Left lobe of liver (tissue), 2 donors: ENCODE measurements around the gene DAPL1. TPM values are rescaled to one million over a fixed set of nuclear protein-coding genes. Genes with fewer than 3 reads are reported as not detected.
"Not testable (repeated sequence)": the region's sequence is repeated elsewhere in the genome, so short reads cannot be mapped to it uniquely, and the experiment has no call there.

ENCODE experiments used
- ATAC-seq: fragments of 200-7000 bp; cut with Tn5 transposase; one replicate; pipeline ENCODE4 v1.9.1; 2020; ENCODE audit warnings: mild to moderate bottlenecking, moderate library complexity
- DNase-seq: peaks from one replicate; pipeline ENCODE4 v3.0.0-alpha.2; 2020; ENCODE audit warnings: low spot score
- total RNA-seq: library from RNA; stranded (reverse); gene quantifications from one replicate; pipeline ENCODE4 v1.2.1, GENCODE V29; 2021
- donor health status: DM: no; HTN: no; CAD: no; lungs with moderate emphysema.
- donor health status: DM: no; HTN: yes; CAD: no.

Gene DAPL1
- total RNA-seq, 1 donor from 2014 or later, result not detected

GRCh38 chr2:158817588-158817987 is 22.5 kb downstream of the DAPL1 start:
- DNase-seq, result no peak
- ATAC-seq, result no peak

GRCh38 chr2:158818511-158818910 is 23.4 kb downstream of the DAPL1 start:
- ATAC-seq, result peak; percentile 65

GRCh38 chr2:158822193-158822592 is 27.1 kb downstream of the DAPL1 start:
- ATAC-seq (no peak), DNase-seq (no peak)

More at GRCh38 chr2:158818511-158818910, 23.4 kb downstream of the DAPL1 start:
- no peak for DNase-seq

GRCh38 chr2:158823486-158824237 is 28.5 kb downstream of the DAPL1 start:
- no peak for DNase-seq
- peak; percentile 79 for ATAC-seq

- ATAC-seq, result no peak
- DNase-seq, result no peak
These were observed 29.9 kb downstream of the DAPL1 start for GRCh38 chr2:158825021-158825420.

- DNase-seq, result no peak
- ATAC-seq, result no peak
These were observed 31.8 kb downstream of the DAPL1 start for GRCh38 chr2:158826965-158827364.

- DNase-seq (no peak), ATAC-seq (peak; percentile 78)
These were observed 33.5 kb downstream of the DAPL1 start for GRCh38 chr2:158828378-158829164.

- DNase-seq (no peak), ATAC-seq (no peak)
These were observed 34.0 kb downstream of the DAPL1 start for GRCh38 chr2:158829167-158829566.

- DNase-seq, result no peak
These were observed 35.1 kb downstream of the DAPL1 start for GRCh38 chr2:158830201-158830600.

GRCh38 chr2:158835431-158835830 is 40.3 kb downstream of the DAPL1 start:
- no peak for DNase-seq
- ATAC-seq, result no peak

More at GRCh38 chr2:158830201-158830600, 35.1 kb downstream of the DAPL1 start:
- ATAC-seq, result no peak

GRCh38 chr2:158837645-158838044 is 42.5 kb downstream of the DAPL1 start:
- no peak for ATAC-seq
- DNase-seq, result no peak

- ATAC-seq (no peak), DNase-seq (no peak)
These were observed 46.7 kb downstream of the DAPL1 start for GRCh38 chr2:158841850-158842249.

GRCh38 chr2:158845444-158845843 is 50.3 kb downstream of the DAPL1 start:
- no peak for DNase-seq
- ATAC-seq, result no peak

- no peak for ATAC-seq
- DNase-seq, result no peak
These were observed 50.7 kb downstream of the DAPL1 start for GRCh38 chr2:158845859-158846258.

- not testable (repeated sequence) for ATAC-seq, DNase-seq
These were observed 52.4 kb downstream of the DAPL1 start for GRCh38 chr2:158847526-158847925.

- ATAC-seq, DNase-seq: not testable (repeated sequence)
These were observed 53.2 kb downstream of the DAPL1 start for GRCh38 chr2:158848031-158848970.

- ATAC-seq, DNase-seq: not testable (repeated sequence)
These were observed 65.1 kb downstream of the DAPL1 start for GRCh38 chr2:158860179-158860578.

- ATAC-seq, result not testable (repeated sequence)
These were observed 66.5 kb downstream of the DAPL1 start for GRCh38 chr2:158861626-158862025.

GRCh38 chr2:158865469-158865868 is 70.4 kb downstream of the DAPL1 start:
- not testable (repeated sequence) for DNase-seq, ATAC-seq

More at GRCh38 chr2:158861626-158862025, 66.5 kb downstream of the DAPL1 start:
- not testable (repeated sequence) for DNase-seq
